Measurements from ENCODE around the gene ANKRD36C.
"Not testable (repeated sequence)": the region's sequence is repeated elsewhere in the genome, so short reads cannot be mapped to it uniquely, and the experiment has no call there.

The ANKRD36C gene

DNA sequence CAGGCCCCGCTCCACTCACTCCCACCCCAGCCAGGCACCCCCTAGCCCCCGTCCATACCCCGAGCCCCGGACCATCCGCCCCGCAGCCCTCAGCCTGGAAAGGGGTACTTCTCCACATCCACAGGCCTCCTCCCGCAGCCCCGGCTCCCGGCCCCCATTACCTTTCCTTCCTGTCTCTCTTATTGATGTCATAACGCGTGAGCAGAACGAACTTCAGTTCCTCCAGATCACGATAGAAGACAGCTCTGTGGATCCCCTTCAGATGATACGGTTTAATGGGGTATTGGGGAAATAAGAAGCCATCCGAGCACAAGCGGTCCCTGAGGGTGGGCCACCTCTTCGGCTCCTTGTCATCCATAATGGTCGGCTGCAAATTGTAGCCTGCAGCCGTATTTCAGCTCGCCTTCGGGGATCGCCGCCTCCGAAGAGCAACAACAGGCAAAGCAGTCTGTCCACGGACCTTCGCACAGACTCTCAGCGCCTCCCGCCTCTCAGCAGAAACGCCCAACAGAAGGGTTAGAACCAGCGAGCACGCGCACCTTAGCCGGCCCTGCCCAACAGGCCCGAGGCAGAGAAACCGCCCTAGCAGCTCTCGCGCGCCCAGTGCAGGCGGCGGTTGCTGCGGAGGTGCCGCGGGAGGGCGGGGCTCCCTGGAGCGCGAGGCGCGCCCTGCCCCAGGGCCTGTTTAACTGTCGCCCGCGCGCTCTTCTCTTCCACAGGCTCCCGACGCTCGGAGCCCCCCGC is at the start of gene ANKRD36C:
Gene ANKRD36C (minus strand): TSS at position 474 of the 744 bp plus-strand sequence. CDS start 116 bp downstream, at position 358.
- peak within 1 kb of the TSS; percentile 69 for H3K4me3 ChIP-seq (ENCODE audit: low read length)
- DNase-seq (ENCODE audit: low read depth): peak; percentile 25

- not testable (repeated sequence) for H3K4me3 ChIP-seq (ENCODE audit: low read length)
Observed at GRCh38 chr2:96035554-96035953, 43.9 kb upstream of the ANKRD36C start.

DNA sequence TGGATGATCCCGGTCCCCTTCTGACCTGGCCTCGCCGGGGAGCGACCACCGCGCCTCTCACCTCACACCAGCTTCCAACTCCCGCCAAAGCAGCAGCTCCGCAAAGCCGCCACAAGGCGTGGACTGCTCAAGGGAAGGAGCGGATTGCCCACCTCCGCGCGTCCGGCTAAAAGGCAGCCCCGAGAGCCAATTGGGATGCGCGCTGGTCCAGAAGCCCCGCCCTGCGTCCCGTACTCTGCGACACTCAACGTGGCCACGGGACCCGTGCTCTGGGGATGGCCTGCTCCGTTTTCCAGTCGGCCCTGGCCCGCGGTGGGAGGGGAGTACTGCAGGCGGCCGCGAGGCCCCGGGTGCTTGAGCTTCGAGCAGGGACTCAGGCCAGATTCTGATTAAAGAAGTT is 43.2 kb upstream of the ANKRD36C start, which contains the start of gene GPAT2:
Gene GPAT2 (minus strand): TSS at position 125 of the 400 bp plus-strand sequence. CDS start 2,557 bp downstream, outside the sequence.
- DNase-seq (ENCODE audit: low read depth); H3K4me3 ChIP-seq (ENCODE audit: low read length): not testable (repeated sequence)

More at GRCh38 chr2:96035554-96035953, 43.9 kb upstream of the ANKRD36C start:
- not testable (repeated sequence) for DNase-seq (ENCODE audit: low read depth)

GRCh38 chr2:96033997-96034396 is 42.4 kb upstream of the ANKRD36C start:
- DNase-seq (ENCODE audit: low read depth); H3K4me3 ChIP-seq (ENCODE audit: low read length): not testable (repeated sequence)

DNA sequence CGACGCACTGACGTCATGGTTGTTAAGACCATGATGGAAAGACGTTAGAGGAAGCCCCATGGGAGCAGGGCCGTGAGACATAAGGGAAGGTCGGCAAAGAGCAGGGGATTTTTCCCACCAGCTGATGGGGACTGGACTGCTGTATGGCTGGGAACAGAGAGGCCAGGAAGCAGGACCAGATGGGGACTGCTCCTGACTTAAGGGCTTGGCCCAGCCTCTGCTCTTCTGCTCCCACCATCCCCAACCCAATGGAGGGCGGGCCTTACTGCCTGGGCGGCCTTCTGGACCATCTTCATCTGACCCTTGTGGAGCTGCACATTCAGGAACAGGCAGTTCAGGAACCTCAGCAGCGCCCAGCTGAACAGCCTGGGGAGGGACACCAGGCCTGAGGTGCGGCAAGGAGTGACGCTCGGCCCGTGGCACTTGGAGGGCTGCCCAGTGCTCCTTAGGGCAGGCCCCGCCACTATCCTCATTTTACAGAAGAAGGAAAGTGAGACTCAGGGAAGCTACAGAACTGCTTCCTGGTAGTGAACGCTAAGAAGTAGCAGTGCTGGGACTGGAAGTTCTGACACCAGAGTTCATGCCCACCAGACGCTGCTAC is 36.2 kb upstream of the ANKRD36C start:
- not testable (repeated sequence) for DNase-seq (ENCODE audit: low read depth); H3K4me3 ChIP-seq (ENCODE audit: low read length)

- DNase-seq (ENCODE audit: low read depth); H3K4me3 ChIP-seq (ENCODE audit: low read length): not testable (repeated sequence)
Observed at GRCh38 chr2:96025755-96026154, 34.1 kb upstream of the ANKRD36C start.

DNA sequence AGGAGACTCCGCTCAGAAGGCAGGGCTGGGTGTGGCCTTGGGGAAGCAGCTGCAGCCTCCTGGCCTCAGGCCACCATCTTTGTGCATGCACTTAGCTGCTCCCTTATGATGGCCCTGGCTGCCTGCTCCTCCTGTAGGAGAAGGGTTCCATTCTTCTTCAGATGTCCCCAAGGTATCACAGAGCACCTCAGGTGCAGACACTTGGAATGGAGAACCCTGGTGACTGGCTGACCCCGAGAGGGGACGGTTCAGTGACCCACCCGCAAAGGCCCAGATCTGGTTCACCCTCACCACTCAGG is 33.5 kb upstream of the ANKRD36C start:
- H3K4me3 ChIP-seq (ENCODE audit: low read length): no peak overlapping the region
- no peak for TF ChIP-seq CTCF (conservative IDR thresholded peaks at IDR 0.05; ENCODE audit: low read length)
- peak; percentile 1 for DNase-seq (ENCODE audit: low read depth)

- no peak overlapping the region for H3K4me3 ChIP-seq (ENCODE audit: low read length)
- no peak for TF ChIP-seq CTCF (conservative IDR thresholded peaks at IDR 0.05; ENCODE audit: low read length)
- DNase-seq (ENCODE audit: low read depth): no peak
Observed at GRCh38 chr2:96024336-96025193, 32.9 kb upstream of the ANKRD36C start.

- DNase-seq (ENCODE audit: low read depth); H3K4me3 ChIP-seq (ENCODE audit: low read length): not testable (repeated sequence)
Observed at GRCh38 chr2:96023701-96024100, 32.1 kb upstream of the ANKRD36C start.

DNA sequence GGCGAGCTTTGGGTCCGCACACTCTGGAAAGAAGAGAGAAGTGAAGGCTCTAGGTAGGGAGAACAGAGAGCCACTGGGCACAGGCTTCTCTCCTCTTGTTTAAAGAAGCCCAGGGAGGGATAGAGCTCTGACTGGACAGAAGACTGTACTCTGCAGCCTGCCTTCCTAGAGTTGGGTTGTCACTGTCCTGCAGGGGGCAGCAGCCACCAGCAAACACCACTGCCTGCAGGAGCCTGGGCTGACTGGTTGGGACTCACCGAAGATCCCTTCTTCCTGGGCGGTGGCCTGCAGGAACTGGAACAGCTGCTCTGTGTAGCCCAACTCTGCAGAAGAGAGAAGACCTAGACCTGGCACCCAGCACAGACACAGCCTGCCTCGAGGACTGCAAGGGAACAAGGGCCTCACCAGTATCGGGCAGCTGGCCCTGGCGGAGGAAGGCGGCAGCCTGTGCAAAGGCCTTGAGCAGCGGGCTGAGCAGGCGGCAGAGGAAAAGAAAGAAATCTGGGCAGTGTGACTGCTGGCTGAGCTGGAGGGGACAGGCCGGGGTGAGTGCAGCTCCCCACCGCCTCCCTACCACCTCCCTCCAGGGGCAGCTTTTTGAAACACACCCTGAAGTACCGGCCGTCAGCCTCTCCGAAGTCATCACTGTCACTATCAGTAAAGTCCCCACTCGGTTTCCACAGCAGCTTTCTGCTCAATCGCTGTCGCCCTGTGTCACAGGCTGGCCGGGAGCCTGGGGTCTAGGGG is 31.2 kb upstream of the ANKRD36C start:
- TF ChIP-seq CTCF (conservative IDR thresholded peaks at IDR 0.05; ENCODE audit: low read length): peak; percentile 73
- peak; percentile 71 for DNase-seq (ENCODE audit: low read depth)
- not testable (repeated sequence) for H3K4me3 ChIP-seq (ENCODE audit: low read length)

DNA sequence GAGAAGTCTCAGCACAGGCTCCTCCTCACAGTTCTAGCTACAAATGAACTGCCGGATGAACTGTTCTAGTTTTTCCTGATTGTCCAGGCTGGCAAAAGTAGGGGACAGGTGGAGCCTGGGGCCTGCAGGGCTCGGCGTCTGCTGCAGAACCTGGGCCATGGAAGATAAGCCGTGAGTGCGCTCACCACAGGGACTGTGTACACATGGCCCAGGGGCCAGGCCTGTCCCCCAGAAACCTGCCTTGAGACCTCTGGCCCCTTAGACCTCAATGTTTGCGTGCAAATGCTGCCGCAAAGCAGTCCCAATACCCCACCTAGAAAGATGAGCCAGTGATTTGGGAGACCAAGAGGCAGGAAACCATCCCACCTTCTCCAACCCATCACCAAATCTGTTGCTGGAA is 30.5 kb upstream of the ANKRD36C start:
- not testable (repeated sequence) for DNase-seq (ENCODE audit: low read depth); H3K4me3 ChIP-seq (ENCODE audit: low read length)

- H3K4me3 ChIP-seq (ENCODE audit: low read length): not testable (repeated sequence)
Observed at GRCh38 chr2:96021142-96021541, 29.5 kb upstream of the ANKRD36C start.

GRCh38 chr2:96019909-96020590 is 28.4 kb upstream of the ANKRD36C start:
- DNase-seq (ENCODE audit: low read depth); H3K4me3 ChIP-seq (ENCODE audit: low read length): not testable (repeated sequence)

More at GRCh38 chr2:96021142-96021541, 29.5 kb upstream of the ANKRD36C start:
- DNase-seq (ENCODE audit: low read depth): not testable (repeated sequence)

- not testable (repeated sequence) for H3K4me3 ChIP-seq (ENCODE audit: low read length)
Observed at GRCh38 chr2:96016321-96016720, 24.7 kb upstream of the ANKRD36C start.

More at GRCh38 chr2:96016321-96016720, 24.7 kb upstream of the ANKRD36C start:
- DNase-seq (ENCODE audit: low read depth): not testable (repeated sequence)
